Inflammatory macrophage (primary cell): ENCODE data around the gene GRIK2.

ENCODE experiments used
- DNase-seq, 2 donors: peaks; one replicate each; pipeline ENCODE4 v3.0.0-alpha.2; 2020 to 2022

The GRIK2 gene

DNA sequence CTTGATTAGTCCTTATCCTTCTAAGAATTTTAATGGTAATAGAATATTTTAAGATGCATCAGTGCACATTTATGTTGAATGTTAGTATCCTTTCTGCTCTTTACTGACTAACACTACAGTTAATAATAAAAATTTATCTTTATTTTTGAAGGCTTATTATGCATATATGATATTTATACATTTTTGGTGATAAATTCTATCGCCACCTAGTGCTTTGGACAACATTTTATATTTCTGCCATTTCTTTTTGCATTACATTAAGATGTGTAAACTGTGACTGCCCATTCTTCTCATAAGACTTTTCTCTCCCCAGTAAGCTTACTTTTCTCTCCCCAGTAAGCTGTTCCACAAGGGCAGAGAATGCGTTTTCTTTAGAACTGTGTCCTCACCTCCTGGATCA, 252.3 kb downstream of the GRIK2 start:
- DNase-seq = no peak

DNA sequence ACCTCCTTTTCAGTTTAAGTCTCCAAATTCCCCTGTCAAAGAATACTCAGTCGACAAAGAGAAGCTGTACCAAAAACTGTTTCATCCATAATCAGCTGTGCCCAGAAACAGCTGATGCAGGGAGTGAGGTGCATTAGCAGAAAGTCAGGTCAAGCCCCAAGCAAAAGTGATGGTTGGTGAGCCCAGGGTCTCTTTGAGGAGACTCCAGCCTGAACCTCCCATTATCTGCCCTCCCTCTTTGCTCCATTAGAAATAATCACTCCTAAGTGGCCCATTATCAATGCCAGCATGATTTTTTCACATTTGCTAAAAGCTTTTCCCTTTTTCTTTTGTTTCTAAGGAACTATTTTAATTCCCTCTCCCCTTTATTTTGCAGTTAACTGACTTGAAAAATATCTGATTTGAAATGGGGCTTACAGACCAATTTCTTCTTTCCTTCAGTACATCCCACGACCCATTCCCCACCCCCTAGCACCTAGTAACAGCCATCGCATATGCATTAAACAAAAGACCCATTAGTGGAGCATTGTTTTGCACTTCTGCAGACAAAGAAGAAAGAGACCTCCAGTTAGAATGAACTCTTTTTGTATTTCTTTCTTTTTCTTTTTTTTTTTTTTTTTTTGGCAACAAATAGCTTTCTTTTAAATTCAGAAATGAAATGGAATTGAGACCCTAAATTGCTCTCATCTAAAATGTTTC, 257.0 kb downstream of the GRIK2 start:
- no peak for DNase-seq

DNA sequence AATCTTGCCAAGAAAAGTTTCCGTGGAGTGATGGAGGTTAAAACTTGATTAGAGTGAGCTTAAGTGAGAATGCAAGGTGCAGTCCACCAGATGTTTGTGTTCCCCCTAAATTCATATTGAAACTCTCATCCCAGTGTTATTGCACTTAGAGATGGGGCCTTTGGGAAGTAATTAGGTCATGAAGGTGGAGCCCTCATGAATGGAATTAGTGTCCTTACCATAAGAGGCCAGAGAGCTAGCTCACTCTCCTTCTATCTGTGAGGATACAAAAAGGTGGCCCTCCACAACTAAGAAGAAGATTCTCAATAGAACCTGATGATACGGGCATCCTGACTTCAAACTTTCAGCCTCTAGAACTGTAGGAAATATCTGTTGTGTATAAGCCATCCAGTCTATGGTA, 258.6 kb downstream of the GRIK2 start:
- no peak for DNase-seq

DNA sequence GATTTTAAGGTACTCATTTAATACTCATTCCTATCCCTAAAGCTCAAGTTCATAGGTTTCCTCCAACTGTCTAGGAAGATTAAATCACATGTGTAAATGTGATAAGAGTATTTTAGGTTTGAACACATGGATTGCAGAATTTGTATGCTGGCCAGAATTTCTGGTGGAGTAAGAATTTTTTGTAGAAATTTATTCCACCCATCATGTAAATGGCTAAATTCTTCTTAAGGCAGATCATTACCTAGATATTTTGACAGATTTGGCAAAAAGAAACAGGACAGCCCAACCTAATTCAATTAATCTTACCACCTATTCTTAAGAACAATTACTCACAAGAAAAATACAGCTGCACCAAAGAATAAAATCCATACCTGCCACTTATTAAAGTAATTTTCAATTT, 261.6 kb downstream of the GRIK2 start:
- DNase-seq = no peak

DNA sequence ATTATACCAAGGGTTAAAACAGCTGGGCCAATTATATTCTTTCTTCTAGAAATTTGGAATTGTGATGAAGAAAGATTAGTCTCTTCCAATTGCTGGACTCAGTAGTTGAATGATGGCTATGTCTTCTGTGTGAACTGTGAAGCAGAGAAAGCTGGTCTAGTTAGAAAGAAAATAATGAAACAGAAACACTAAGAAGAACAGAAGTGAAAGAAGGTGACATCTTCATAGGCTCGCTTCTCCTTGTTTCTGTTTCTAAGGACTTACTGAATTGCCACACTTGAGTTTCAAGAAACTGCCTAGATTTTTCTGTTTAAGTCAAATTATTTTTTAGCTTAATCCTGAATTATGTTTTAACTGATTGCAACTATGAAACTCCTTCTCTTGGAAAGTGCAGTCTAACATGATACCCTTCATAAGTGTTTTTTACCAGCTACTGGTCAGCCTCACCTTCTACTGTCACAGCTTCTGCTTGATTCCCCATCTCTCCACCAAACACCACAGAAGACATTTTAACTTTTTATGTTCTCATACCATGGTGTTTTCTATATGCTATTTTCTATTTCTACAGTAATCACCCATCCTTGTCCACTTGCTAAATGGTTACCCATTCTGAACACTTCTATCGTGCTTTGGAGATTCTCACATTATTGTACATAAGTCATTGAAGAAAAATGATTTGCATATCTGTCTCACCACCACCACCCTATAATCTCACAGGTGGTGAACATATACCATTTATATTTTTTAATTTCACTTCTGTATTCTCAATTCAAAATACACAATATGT, 268.8 kb downstream of the GRIK2 start:
- no peak for DNase-seq

DNA sequence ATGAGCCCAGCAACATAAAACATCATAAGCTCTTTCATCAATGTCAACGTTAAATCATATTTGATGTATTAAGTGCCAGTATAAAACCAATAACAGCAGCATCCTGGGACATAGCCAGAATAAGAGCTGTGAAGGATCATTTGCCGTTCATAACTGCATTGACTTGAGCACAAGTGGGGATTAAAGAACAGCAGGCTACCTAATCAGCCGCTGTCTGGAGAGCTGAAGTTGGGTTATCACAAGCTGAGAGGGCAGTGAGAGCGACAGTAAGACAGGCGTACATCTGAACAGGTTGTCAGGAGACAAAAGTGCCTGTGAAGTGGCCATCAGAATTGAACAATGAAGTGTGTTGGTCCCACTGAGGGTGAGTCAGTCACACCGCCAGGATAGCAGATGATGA, 269.6 kb downstream of the GRIK2 start:
- DNase-seq = no peak

DNA sequence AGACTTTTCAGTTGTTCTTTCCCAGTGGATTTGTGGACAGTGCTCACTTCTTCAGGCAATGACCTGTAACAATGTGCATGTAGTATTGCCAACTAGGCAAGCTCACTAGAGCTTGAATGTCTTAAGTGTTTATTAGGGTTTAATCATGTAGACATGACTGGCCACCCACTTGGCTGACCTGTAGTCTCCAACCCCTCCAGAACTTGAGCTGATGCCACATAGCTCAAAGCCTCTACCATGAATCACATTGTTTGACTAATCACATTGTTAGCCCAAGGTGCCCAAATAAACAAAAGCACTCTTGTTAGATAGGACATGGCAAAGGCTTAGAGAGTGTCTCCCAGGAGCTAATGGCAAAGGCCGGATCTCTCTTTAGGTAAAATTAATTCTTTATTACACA, 272.7 kb downstream of the GRIK2 start:
- no peak for DNase-seq

DNA sequence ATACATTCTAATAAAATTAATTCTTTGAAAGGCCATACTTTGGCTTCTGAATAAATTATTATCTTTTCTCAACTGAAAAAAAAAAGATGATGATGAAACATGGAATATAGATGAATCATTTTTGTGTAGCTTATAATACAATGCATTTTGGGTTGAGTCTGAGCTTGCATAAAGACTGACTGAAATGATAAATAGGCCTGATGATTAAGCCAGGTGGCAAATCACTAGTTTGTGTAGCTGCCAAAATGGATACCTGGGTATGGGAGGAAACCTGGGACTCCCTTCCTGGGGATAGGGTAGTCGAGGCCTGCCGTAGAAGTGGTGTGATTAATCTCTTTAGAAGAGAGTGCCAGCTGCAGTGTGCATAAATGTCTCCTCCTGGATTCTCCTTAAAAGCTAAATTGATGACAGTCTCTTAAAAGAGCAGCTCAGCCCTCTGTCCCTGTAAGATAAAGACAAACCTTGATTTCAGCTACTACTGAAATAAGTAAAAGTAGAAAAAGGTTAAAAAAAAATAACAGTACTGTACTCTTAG, 275.1 kb downstream of the GRIK2 start:
- no peak for DNase-seq

DNA sequence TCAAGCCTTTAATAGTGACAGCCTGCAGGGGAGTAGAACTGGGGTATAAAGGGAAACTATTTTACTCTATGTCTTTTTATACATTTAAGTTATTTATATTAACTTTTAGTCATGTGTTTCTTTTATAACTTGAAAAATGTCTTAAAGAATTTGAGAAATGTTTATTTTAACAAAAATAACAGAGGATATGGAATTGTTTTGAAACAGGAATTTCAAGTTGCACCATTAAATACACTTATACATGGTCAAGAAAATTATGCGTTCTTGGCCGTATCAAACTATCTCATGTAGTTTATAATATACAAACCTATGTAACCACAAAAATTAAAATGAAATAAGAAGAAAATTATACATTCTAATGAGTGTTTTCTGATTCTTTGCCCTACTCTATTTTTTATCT, 282.7 kb downstream of the GRIK2 start:
- DNase-seq = no peak

DNA sequence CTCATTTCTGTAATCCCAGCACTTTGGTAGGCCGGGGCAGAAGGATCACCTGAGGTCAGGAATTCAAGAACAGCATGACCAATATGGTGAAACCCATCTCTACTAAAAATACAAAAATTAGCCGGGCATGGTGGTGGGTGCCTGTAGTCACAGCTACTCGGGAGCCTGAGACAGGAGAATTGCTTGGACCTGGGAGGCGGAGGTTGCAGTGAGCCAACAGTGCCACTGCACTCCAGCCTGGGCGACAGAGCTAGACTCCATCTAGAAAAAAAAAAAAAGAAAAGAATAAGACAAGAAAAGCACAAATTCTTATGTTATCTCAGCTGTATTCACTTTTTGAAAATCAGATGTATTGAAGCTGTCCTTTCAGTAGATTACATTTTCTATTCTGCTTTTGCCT, 289.4 kb downstream of the GRIK2 start:
- no peak for DNase-seq

DNA sequence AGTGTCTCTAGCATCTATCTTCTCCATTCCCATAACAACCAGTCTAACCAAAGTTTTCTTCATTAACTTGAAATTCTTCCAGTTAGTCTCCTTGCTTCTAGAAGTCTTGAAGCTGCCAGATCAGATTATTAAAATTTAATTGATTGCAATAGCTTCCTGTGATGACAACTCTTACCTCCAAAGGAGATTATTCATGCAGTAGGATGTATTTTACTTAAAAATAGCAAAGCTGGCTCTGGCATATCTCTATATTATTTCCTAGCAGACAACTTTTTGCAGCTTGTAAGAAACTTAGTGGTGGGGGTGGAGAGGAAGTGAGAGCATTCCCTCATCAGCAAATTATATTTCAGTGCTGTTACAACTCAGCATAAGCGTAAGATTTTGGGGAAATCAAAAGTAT, 290.4 kb downstream of the GRIK2 start:
- no peak for DNase-seq

DNA sequence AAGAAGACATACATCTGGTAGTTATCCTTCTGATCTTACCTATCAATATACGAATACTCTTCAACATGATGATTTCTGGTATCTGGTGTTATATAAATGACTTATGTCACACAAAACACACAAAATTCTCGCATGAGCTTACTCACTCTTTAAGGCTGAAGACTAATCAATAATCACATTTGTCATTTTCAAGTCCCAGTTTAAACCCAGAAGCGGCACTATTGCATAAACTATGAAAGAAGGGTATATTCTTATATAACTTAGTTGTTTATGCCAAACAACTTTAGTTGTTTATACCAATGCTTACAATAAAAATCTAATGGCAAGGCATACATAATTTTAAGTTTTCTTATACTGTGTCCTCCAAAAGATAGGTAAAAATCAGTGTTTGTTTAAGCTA, 293.1 kb downstream of the GRIK2 start:
- DNase-seq = no peak

DNA sequence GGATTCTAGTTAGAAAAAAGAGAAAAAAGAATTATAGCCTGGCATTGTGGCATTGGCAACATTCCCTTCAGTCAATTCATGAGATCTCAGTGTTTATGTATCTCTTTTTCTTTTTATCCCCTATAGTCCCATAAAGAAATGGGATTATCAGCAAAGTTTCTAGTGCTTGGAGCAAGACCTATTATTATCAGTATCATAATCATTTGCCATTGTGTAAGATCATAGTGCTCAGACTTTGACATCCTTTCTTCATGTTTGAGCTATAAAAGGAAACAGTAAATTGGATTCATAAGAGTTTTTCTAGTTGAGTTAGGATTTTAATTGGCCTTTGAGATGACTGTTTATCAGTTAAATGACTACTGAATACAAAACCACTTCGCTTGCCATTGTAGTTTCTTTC, 295.6 kb downstream of the GRIK2 start:
- DNase-seq = no peak

DNA sequence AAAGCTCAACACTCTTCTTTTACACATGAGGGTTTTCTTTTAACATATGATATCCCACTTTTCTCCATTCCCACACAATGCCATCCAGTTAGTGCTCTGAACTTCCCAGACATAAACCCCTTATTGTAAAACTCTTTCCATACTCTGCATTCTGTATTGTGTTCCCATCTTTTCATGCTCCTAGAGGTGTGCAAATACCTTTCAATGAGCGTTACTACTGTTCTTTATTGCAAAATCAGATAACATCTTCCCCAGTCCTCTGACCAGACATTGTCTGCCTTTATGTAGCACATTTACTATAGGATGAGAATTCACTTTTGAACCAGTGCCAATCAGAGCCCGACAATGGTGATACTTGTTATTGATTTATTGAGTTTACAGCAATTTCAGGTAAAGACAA, 296.2 kb downstream of the GRIK2 start:
- DNase-seq = no peak

DNA sequence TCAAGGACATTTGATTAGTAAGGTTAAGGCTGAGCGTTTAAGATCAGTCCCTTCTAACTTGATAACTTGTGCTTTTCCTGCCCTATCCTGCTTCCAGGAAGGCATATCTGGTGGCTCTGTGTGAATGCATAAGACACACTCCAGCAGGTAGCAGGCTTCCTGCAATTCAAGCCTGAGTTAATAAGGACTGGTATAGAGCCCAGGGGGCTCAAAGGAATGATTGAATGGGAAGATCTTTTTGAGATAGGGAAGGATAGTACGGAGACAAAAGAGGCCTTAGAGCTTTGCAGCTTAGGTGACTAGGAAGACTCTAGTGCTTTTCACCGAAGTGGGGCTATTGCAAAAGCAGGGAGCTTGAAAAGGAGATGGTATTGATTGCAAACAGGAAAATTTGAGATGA, 307.1 kb downstream of the GRIK2 start:
- no peak for DNase-seq

DNA sequence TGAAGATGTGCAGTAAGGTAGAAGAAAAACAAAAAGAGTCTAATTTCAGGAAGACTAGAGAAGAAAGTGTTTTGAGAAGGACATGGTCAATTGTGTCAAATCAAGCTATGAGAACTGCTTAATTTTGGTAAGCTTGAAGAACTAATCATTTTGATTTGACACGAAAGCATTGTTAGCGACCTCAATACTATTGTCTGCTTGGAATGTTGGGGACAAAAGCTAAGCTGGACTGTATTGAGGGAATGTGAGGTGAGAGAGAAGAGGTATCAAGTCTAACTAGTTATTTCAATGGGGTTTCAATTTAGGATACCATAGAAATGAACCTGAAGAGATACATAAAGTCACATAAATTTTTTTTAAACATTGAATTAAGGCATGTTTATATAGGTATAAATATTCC, 309.8 kb downstream of the GRIK2 start:
- no peak for DNase-seq

DNA sequence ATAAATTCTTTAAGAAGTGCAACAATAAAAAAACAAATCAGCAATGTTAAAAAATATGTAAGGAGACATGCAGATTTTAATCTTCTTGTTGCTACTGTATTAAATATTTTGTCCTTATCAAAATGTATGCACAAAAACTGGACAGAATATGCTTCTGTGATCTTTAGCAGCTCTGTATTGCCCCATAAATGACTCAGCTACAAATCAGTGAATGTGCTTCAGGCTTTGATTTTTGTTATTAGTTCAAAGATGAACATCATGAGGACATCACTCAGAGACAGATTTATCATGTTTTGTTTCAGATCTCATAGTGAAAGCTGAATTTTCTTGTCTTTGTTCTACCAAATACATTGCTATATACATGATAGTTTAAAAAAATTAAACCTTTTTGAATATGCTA, 312.4 kb downstream of the GRIK2 start:
- DNase-seq = no peak

DNA sequence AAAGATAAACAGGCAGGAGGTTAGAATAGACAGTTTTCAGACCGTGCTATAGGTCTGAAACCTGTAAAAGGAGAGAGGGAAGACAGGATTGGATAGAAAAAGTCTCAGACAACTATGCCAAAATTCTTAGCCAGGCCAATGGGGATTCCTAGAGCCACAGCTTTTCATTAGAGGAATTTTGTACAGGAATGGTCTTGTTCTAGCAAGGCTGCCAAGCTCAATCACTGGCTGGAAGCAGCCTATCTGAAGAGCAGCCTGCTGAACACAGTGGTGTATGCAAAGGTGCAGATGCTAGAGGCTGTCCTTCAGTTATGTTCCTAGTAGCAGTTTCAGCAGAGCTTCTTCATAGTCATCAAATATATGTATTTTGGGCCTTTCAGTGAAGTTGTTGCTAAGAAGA, 313.1 kb downstream of the GRIK2 start:
- DNase-seq = no peak

DNA sequence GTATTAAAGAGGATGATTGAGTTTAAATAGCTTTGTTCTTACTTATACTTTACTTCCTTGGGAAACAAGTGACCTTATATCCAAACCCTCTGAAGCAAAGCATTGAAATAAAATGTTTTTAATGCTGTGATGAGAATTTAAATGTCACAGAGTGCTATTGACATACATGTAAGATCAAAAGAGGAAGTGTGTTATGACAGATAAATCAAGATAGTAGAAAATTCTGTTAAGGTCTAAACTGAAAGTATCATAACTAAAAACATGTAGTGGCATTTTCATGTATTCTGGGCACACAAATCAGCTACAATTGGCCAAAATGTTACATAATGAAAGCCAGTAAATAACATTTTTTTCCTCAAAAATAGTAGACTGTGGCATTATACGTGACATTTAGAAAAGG, 318.0 kb downstream of the GRIK2 start:
- DNase-seq = no peak

DNA sequence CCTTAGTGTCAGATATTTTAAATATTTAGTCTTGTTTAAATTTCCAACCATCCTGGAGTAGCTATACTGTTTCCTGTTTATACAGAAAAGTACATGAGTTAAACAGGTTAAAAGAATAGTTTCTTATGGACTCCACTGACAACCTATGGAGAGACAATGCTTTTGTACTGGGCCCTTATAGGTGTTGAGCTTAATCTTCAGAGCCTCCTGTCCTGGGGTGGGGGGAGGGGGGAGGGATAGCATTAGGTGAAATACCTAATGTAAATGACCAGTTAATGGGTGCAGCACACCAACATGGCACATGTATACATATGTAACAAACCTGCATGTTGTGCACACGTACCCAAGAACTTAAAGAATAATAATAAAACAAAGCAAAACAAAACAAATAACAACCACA, 322.9 kb downstream of the GRIK2 start:
- DNase-seq = no peak

DNA sequence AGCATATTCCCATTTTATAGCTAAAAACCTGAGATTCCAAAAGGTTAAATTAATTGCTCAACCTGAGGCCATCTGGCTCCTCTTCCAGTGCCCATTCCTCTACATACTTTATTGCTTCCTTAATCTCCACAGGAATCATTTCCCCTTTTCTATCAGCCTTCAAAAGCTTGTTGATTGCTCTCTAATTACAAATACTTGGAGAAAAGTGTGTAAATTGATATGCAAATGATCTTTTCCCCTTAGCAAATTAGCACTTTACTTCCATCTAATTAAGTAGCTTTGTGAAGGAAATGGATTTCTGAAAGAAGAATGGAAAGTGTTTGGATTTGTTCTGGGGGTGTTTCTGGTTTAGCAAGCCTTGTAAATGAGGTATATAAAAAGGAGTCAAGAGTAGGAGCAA, 323.3 kb downstream of the GRIK2 start:
- DNase-seq = no peak

DNA sequence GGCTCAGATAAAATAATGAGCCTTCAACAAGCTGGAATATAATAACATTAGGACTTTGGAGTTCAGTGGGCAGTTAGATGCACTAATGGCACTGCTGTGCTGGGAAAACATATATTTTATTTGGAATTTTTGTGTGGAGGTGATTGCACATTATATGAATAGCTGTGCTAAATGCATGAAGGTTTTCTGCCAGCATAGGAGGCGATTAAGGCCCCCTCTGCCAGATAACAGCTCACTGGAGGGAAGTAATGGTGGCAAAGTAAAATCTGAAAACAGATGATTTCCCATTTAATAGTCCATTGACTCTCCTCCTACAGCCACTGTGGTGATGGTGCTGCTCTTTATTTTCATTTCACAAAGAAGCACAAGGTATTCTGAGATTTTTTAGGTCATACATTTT, 326.0 kb downstream of the GRIK2 start:
- DNase-seq = no peak

DNA sequence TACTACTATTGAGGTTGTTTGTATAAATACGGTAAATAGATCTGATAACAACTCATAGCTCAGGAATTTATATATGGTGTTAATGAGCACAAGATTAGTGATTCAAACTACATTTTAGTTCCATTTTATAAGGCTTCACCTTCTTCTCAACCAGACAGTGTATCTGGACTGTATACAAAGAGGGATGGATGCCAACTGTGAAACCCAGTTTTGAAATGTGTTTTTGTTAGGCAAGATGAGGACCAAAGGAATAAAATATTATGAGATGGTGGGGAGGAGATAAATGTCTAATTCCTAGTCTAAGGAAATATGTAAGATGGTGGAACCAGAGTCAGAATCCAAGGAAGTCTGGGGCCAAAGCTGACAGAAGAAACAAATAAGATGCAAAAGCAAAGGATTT, 329.0 kb downstream of the GRIK2 start:
- DNase-seq = no peak

DNA sequence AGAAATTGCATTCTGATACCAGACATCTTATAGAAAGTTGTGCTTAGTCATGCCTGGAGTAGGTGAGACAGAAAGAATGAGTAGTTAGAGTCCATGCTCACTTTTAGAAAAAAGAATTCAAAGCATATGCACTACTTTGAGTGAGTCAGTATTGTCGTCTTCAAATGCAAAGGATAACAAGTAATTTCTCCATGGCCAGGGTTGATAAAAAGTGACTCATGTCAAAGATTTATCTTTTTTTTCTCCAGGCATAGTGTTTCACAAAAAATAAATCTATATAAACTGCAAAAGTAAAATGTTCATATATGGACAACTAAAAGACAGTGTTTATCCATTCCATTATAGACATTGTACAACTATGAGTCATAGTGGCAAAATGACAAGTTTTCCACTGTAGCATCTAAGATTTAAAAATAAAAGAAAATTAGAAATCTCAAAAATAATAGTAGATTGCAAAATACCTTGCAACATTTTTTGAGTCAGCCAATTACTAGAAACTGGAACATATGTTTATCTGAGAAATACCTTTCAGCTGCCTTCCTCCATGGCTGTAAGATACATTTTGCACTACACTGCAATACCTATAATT, 329.6 kb downstream of the GRIK2 start:
- no peak for DNase-seq
